Immature natural killer cell (primary cell): ENCODE data around the gene FOXP1. TPM values are rescaled to one million over a fixed set of nuclear protein-coding genes. Genes with fewer than 3 reads are reported as not detected.

Experiments used
- DNase-seq, 3 donors: peaks; one replicate each; pipeline ENCODE4 v3.0.0; 2022; ENCODE audit warnings: mixed read lengths in 1 of 3
- H3K27ac Mint-ChIP-seq, 6 donors: one replicate each; pipeline ENCODE4 v1.8.0; 2020; ENCODE audit warnings: mixed read lengths in 6 of 6, mild to moderate bottlenecking in 5 of 6, inconsistent platforms in 4 of 6, moderate library complexity in 3 of 6
- H3K27me3 Mint-ChIP-seq, 3 donors: one replicate each; pipeline ENCODE4 v1.8.0; 2020 to 2021; ENCODE audit warnings: low read depth in 3 of 3, mild to moderate bottlenecking in 3 of 3, mixed read lengths in 3 of 3, moderate library complexity in 3 of 3, inconsistent platforms in 1 of 3
- H3K36me3 Mint-ChIP-seq, 3 donors: one replicate each; pipeline ENCODE4 v1.8.0; 2020; ENCODE audit warnings: mixed read lengths in 3 of 3, inconsistent platforms in 2 of 3, mild to moderate bottlenecking in 2 of 3
- H3K4me1 Mint-ChIP-seq, 2 donors: one replicate each; pipeline ENCODE4 v1.8.0; 2020; ENCODE audit warnings: inconsistent platforms in 2 of 2, mild to moderate bottlenecking in 2 of 2, mixed read lengths in 2 of 2, moderate library complexity in 1 of 2
- H3K4me3 Mint-ChIP-seq, 5 donors: one replicate each; pipeline ENCODE4 v1.8.0; 2020; ENCODE audit warnings: mild to moderate bottlenecking in 5 of 5, mixed read lengths in 5 of 5, inconsistent platforms in 3 of 5, moderate library complexity in 3 of 5
- H3K9me3 Mint-ChIP-seq, 6 donors: one replicate each; pipeline ENCODE4 v1.8.0; 2020; ENCODE audit warnings: mild to moderate bottlenecking in 6 of 6, mixed read lengths in 6 of 6, inconsistent platforms in 4 of 6, moderate library complexity in 3 of 6
- polyA plus RNA-seq, 3 donors: library from polyadenylated mRNA; unstranded; fragments of 300-500 nt; fragmentation: Illumina TruSeq; gene quantifications; one replicate each; pipeline ENCODE4 v1.2.3, GENCODE V29; 2021

The FOXP1 gene
- polyA plus RNA-seq, 3 donors from 2014 or later, result 68.2 to 133 (median 84.0) TPM

- no peak overlapping the region for H3K4me3 Mint-ChIP-seq
- peaks cover 0 to 5% (median 4%) of the 10 kb centered on the region in 3 donors for H3K27me3 Mint-ChIP-seq
- no peaks in the 10 kb centered on the region for H3K9me3 Mint-ChIP-seq
- no peak overlapping the region for H3K27ac Mint-ChIP-seq
- peaks cover 45 to 61% of the 10 kb centered on the region in 2 donors for H3K4me1 Mint-ChIP-seq
- H3K36me3 Mint-ChIP-seq, result no peaks in the 10 kb centered on the region
- DNase-seq, result peak; percentile 80 to 84 (median 80)
Measured at GRCh38 chr3:71064291-71064955, 519.1 kb downstream of the FOXP1 start.

- Mint-ChIP-seq H3K27ac (no peak overlapping the region), H3K36me3 (no peaks in the 10 kb centered on the region), H3K27me3 (peaks cover 0 to 5% (median 4%) of the 10 kb centered on the region in 3 donors), H3K4me3 (no peak overlapping the region), H3K4me1 (peaks cover 44 to 59% of the 10 kb centered on the region in 2 donors), H3K9me3 (no peaks in the 10 kb centered on the region)
- DNase-seq, result no peak
Measured at GRCh38 chr3:71063773-71064290, 519.7 kb downstream of the FOXP1 start.

- Mint-ChIP-seq H3K4me1 (peaks cover 44 to 58% of the 10 kb centered on the region in 2 donors), H3K9me3 (no peaks in the 10 kb centered on the region), H3K27me3 (peaks cover 0 to 5% (median 4%) of the 10 kb centered on the region in 3 donors), H3K27ac (no peak overlapping the region), H3K4me3 (no peak overlapping the region), H3K36me3 (no peaks in the 10 kb centered on the region)
- DNase-seq, result peak; percentile 39 to 50 (median 45)
Measured at GRCh38 chr3:71062952-71063772, 520.4 kb downstream of the FOXP1 start.

GRCh38 chr3:71062037-71062932 is 521.2 kb downstream of the FOXP1 start:
- Mint-ChIP-seq H3K27ac (peak overlapping the region in 2 of 6 donors; percentile 64 to 69), H3K4me1 (peaks cover 44 to 50% of the 10 kb centered on the region in 2 donors), H3K9me3 (no peaks in the 10 kb centered on the region), H3K4me3 (peak overlapping the region in 1 of 5 donors; percentile 60), H3K27me3 (peaks cover 0 to 5% (median 4%) of the 10 kb centered on the region in 3 donors), H3K36me3 (no peaks in the 10 kb centered on the region)
- no peak for DNase-seq

- Mint-ChIP-seq H3K27me3 (peaks cover 0 to 5% (median 4%) of the 10 kb centered on the region in 3 donors), H3K27ac (peak overlapping the region in 2 of 6 donors; percentile 6 to 69)
Measured at GRCh38 chr3:71061581-71061980, 521.9 kb downstream of the FOXP1 start.

GRCh38 chr3:71061037-71061436 is 522.5 kb downstream of the FOXP1 start:
- Mint-ChIP-seq H3K4me1 (peaks cover 44 to 45% of the 10 kb centered on the region in 2 donors), H3K9me3 (no peaks in the 10 kb centered on the region), H3K36me3 (no peaks in the 10 kb centered on the region), H3K27me3 (peaks cover 0 to 5% (median 4%) of the 10 kb centered on the region in 3 donors), H3K4me3 (no peak overlapping the region), H3K27ac (peak overlapping the region in 4 of 6 donors; percentile 28 to 78 (median 44))
- no peak for DNase-seq

More at GRCh38 chr3:71061581-71061980, 521.9 kb downstream of the FOXP1 start:
- no peaks in the 10 kb centered on the region for H3K9me3 Mint-ChIP-seq
- no peaks in the 10 kb centered on the region for H3K36me3 Mint-ChIP-seq
- no peak for DNase-seq
- no peak overlapping the region for H3K4me3 Mint-ChIP-seq
- H3K4me1 Mint-ChIP-seq, result peaks cover 44 to 47% of the 10 kb centered on the region in 2 donors

GRCh38 chr3:71060536-71060935 is 523.0 kb downstream of the FOXP1 start:
- H3K4me1 Mint-ChIP-seq, result peaks cover 43 to 44% of the 10 kb centered on the region in 2 donors

GRCh38 chr3:71057526-71057894 is 526.0 kb downstream of the FOXP1 start:
- Mint-ChIP-seq H3K36me3 (peaks cover 0 to 12% (median 3%) of the 10 kb centered on the region in 3 donors), H3K4me3 (no peak overlapping the region), H3K4me1 (peaks cover 56 to 71% of the 10 kb centered on the region in 2 donors), H3K27ac (peak overlapping the region in 1 of 6 donors; percentile 36), H3K27me3 (peaks cover 0 to 3% (median 0%) of the 10 kb centered on the region in 3 donors), H3K9me3 (no peaks in the 10 kb centered on the region)
- DNase-seq, result no peak

More at GRCh38 chr3:71060536-71060935, 523.0 kb downstream of the FOXP1 start:
- peaks cover 0 to under 1% (median 0%) of the 10 kb centered on the region in 3 donors for H3K36me3 Mint-ChIP-seq
- peak overlapping the region in 2 of 6 donors; percentile 3 to 65 for H3K27ac Mint-ChIP-seq
- no peak overlapping the region for H3K4me3 Mint-ChIP-seq
- DNase-seq, result no peak
- peaks cover 0 to 4% (median 4%) of the 10 kb centered on the region in 3 donors for H3K27me3 Mint-ChIP-seq
- no peaks in the 10 kb centered on the region for H3K9me3 Mint-ChIP-seq

GRCh38 chr3:71056327-71056726 is 527.2 kb downstream of the FOXP1 start:
- Mint-ChIP-seq H3K4me3 (no peak overlapping the region), H3K9me3 (no peaks in the 10 kb centered on the region), H3K27ac (no peak overlapping the region), H3K4me1 (peaks cover 46 to 83% of the 10 kb centered on the region in 2 donors), H3K36me3 (peaks cover 0 to 23% (median 3%) of the 10 kb centered on the region in 3 donors), H3K27me3 (peaks cover 0 to 3% (median 0%) of the 10 kb centered on the region in 3 donors)
- no peak for DNase-seq

GRCh38 chr3:71055257-71056001 is 528.1 kb downstream of the FOXP1 start:
- Mint-ChIP-seq H3K27ac (peak overlapping the region in 2 of 6 donors; percentile 4 to 17), H3K27me3 (peaks cover 0 to 3% (median 0%) of the 10 kb centered on the region in 3 donors), H3K4me1 (peaks cover 48 to 92% of the 10 kb centered on the region in 2 donors), H3K4me3 (no peak overlapping the region), H3K9me3 (no peaks in the 10 kb centered on the region), H3K36me3 (peaks cover 0 to 28% (median 3%) of the 10 kb centered on the region in 3 donors)
- no peak for DNase-seq

- H3K4me1 Mint-ChIP-seq, result peaks cover 54 to 99% of the 10 kb centered on the region in 2 donors
- peaks cover 0 to 28% (median 3%) of the 10 kb centered on the region in 3 donors for H3K36me3 Mint-ChIP-seq
- no peak overlapping the region for H3K4me3 Mint-ChIP-seq
- peaks cover 0 to 3% (median 0%) of the 10 kb centered on the region in 3 donors for H3K27me3 Mint-ChIP-seq
- no peak for DNase-seq
- H3K27ac Mint-ChIP-seq, result peak overlapping the region in 1 of 6 donors; percentile 18
- no peaks in the 10 kb centered on the region for H3K9me3 Mint-ChIP-seq
Measured at GRCh38 chr3:71054312-71054711, 529.2 kb downstream of the FOXP1 start.

GRCh38 chr3:71053495-71053894 is 530.0 kb downstream of the FOXP1 start:
- H3K4me1 Mint-ChIP-seq, result peaks cover 58 to 100% of the 10 kb centered on the region in 2 donors

More at GRCh38 chr3:71053495-71053894, 530.0 kb downstream of the FOXP1 start:
- Mint-ChIP-seq H3K4me3 (no peak overlapping the region), H3K9me3 (no peaks in the 10 kb centered on the region), H3K27ac (peak overlapping the region in 4 of 6 donors; percentile 1 to 16 (median 6)), H3K27me3 (peaks cover 0 to 3% (median 0%) of the 10 kb centered on the region in 3 donors), H3K36me3 (peaks cover 0 to 30% (median 3%) of the 10 kb centered on the region in 3 donors)
- no peak for DNase-seq
